ENCODE measurements around the gene DCUN1D2.
"Not testable (repeated sequence)": the region's sequence is repeated elsewhere in the genome, so short reads cannot be mapped to it uniquely, and the experiment has no call there.

The DCUN1D2 gene

GRCh38 chr13:113490496-113491417, at the start of gene DCUN1D2:
DCUN1D2 (minus strand) TSS chr13:113490711; CDS start chr13:113490669, 42 bp downstream.
- DNase-seq (ENCODE audit: low read depth, low spot score), result peak; percentile 88

GRCh38 chr13:113539822-113540221, 49.3 kb upstream of the DCUN1D2 start:
- no peak for DNase-seq (ENCODE audit: low read depth, low spot score)

- no peak for DNase-seq (ENCODE audit: low read depth, low spot score)
Measured at GRCh38 chr13:113539176-113539575, 48.7 kb upstream of the DCUN1D2 start.

- DNase-seq (ENCODE audit: low read depth, low spot score), result no peak
Measured at GRCh38 chr13:113538689-113539058, 48.2 kb upstream of the DCUN1D2 start.

DNA sequence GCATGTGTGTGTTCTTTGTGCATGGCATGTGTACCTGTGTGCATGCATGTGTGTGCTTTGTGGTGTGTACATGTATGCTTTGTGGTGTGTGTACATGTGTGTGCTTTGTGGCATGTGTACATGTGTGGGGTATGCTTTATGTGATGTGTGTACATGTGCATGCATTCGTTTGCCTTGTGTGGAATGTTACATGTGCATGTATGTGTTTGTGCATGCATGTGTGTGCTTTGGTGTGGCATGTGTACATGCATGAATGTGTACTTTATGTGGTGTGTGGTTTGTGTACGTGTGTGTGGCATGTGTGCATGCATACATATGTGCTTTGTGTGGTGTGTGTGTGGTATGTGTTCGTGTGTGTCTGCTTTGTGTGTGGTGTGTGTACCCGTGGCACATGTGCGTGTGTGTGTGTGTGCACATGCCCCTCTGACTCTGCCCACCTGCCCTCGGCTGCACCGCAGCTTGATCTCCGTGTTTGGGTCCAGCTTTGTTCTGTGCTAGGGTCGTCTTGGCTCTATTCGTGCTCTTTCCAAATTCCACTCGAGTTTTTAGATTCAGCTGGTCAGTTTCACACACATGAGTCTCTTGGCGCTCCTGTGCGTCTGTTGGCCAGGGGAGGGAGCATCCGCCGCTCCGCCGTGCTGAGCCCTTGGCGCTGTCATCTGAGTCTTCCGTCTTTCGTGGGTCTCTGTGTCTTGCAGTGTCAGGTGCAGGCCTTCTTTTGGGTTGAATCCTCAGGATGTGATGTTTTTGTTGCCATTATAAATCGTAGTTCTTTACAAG, 47.6 kb upstream of the DCUN1D2 start:
- no peak for DNase-seq (ENCODE audit: low read depth, low spot score)

GRCh38 chr13:113537205-113537604, 46.7 kb upstream of the DCUN1D2 start:
- no peak for DNase-seq (ENCODE audit: low read depth, low spot score)

DNA sequence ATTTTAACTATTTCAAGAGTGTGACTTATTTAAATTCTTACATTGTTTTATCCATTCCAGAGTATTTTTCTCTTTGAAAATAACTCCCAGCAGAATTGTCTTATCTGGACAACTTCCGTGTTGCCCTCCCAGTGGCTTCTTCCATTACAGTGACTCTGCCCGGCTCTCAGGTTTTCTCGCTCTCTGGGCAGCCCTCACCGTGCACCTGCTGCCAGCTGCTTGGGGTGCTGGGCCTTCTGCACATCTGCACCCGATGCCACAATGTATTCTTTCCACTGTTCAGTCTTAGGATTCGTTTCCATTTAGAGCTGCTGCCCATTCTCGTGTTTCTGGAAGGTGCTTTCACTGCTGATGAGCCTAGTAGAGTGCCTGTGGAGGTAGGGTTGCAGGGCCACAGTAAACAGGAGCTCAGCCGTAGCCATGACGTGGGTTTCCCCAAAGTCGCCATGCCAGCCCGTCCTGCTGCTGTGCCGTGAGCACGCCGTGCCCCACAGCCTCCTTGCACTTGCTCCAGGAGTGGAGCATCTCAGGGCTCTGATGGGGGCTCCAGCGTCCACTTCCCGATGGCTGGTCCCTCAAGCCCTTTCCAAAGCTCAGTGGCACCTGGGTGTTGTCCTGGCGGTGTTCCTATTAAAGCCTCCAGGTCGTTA, 46.1 kb upstream of the DCUN1D2 start:
- DNase-seq (ENCODE audit: low read depth, low spot score), result no peak

DNA sequence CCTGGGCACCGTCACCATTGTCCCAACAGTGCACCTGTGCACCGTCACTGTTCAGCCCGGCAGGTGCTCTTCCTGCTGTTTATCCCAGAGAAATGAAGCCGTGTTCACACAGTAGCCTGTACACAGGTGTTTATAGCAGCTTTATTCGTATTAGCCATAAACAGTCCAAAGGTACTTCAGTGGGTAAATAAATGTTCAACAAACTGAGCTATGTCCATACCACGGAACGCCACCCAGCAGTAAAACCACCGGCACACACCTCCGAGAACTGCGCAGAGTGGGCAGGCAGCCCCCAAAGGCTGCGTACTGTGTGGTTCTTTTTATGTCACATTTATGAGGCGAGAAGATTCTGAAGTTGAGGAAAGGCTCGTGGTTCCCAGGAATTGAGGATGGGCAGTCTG, 44.9 kb upstream of the DCUN1D2 start:
- no peak for DNase-seq (ENCODE audit: low read depth, low spot score)

GRCh38 chr13:113534236-113534860, 43.8 kb upstream of the DCUN1D2 start:
- no peak for DNase-seq (ENCODE audit: low read depth, low spot score)

DNA sequence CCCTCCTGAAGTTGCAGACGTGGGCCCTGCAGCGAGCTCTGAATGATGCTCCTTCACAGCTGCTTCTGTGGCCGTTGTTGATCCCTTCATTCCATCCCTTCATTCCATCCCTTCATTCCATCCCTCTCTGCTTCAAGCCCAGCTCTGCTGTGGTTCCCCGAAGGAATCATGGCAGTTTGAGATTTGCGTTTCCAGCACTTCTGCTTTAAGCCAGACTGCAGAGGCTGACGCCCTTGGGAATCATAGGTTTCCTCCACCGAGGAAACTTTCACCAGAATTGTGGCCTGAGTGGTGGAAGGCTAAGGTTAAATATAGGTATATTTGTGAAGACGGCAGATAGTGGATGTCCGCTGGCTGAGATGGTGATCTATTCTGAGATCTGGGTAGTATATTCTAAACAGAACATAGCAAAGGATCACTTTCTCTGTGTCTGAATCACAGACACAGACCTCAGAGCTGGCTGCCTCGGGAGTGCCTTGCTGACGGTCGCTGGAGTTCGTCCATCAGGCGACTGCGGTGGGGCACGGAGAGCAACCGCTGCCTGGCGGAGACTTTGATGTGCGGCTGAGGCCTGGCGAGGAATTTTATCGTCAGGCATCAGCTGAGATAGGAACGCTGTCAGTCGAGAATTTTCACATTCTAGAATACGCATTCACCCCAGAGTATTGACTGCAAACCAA, 42.8 kb upstream of the DCUN1D2 start:
- DNase-seq (ENCODE audit: low read depth, low spot score), result no peak

GRCh38 chr13:113532156-113532806, 41.8 kb upstream of the DCUN1D2 start:
- no peak for DNase-seq (ENCODE audit: low read depth, low spot score)

GRCh38 chr13:113531041-113531873, 40.7 kb upstream of the DCUN1D2 start:
- DNase-seq (ENCODE audit: low read depth, low spot score), result no peak

GRCh38 chr13:113528813-113529180, 38.3 kb upstream of the DCUN1D2 start:
- no peak for DNase-seq (ENCODE audit: low read depth, low spot score)

DNA sequence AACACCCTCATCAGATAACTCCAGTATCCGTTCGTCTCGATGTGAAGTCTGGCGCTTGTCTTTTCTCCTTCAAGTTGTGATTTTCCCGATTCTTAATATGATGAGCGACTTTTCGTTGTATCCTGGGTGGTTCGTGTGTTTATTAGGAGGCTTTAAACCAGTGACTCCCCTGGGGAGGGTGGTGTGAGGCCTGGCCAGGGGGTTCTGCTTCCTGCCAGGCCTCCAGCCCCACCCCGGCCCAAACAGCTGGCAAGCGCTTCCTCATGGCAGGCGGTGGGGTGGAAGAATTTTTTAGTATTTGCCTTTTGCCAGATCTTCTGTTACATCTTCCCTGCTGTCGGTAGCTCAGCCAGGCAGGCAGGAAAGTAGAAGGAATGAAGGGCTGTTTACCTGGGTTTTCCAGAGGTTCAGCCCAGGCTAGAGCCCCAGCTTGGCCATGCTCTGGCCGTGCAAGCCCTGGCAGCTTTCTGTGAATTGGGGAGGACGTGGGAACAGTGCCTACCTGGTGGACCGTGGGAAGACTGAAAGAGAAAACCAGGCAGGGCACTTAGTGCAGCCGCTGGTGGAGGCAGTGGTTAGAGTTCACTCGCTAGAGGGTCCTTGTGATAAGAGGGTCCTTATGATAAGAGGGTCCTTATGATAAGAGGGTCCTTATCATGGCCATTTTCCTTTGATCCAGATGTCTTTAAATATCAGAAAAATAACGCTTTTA, 37.7 kb upstream of the DCUN1D2 start:
- DNase-seq (ENCODE audit: low read depth, low spot score), result no peak

- DNase-seq (ENCODE audit: low read depth, low spot score), result no peak
Measured at GRCh38 chr13:113527272-113527958, 36.9 kb upstream of the DCUN1D2 start.

DNA sequence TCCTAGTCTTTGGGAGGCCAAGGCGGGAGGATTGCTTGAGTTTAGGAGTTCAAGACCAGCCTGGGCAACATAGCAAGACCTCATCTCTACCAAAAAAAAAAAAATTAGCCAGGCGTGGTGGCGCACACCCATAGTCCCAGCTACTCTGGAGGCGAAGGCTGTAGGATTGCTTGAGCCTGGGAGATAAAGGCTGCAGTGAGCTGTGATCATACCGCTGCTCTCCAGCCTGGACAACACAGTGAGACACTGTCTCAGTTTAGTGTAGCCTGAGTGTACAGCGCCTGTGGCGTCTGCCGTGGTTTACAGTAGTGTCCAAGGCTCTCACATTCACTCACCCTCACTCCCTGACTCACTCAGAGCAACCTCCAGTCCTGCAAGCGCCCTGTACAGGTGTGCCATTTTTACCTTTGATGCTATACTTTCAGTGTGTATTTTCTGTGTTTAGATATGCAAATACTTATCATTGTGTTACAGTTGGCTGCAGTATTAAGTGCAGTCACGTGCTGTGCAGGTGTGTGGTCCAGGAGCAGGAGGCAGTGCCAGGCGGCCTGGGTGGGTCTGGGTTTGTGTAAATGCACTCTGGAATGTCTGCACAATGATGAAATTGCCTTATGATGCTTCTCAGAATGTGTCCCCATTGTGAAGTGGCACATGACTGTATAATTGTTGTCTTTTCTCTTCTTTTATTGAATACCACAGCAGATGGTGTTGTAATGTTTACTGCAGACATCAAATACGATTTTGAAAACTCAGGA, 36.1 kb upstream of the DCUN1D2 start:
- no peak for DNase-seq (ENCODE audit: low read depth, low spot score)

- DNase-seq (ENCODE audit: low read depth, low spot score), result not testable (repeated sequence)
Measured at GRCh38 chr13:113522438-113522837, 31.9 kb upstream of the DCUN1D2 start.

- DNase-seq (ENCODE audit: low read depth, low spot score), result no peak
Measured at GRCh38 chr13:113520571-113520970, 30.1 kb upstream of the DCUN1D2 start.

All from brain pericyte (primary cell).